Measurements from ENCODE around the gene FGFRL1.

Gene FGFRL1

GRCh38 chr4:1072830-1073446, 61.5 kb downstream of the FGFRL1 start:
- Histone ChIP-seq H4K20me1 (ENCODE audit: insufficient read depth, low read length) (no peaks in the 10 kb centered on the region), H3K9me2 (ENCODE audit: low read depth, low read length) (no peaks in the 10 kb centered on the region), H3K4me2 (ENCODE audit: low read length) (no peak overlapping the region), H3K4me3 (ENCODE audit: low read depth, low read length, poor library complexity, severe bottlenecking) (no peak overlapping the region), H3K79me2 (ENCODE audit: insufficient read depth, low read length) (no peaks in the 10 kb centered on the region), H2AFZ (ENCODE audit: low read length) (no peak overlapping the region), H3K4me1 (ENCODE audit: insufficient read depth, low read length, severe bottlenecking) (no peaks in the 10 kb centered on the region), H3K36me3 (ENCODE audit: insufficient read depth, low read length) (no peaks in the 10 kb centered on the region), H3K27ac (ENCODE audit: low read depth, low read length, poor library complexity, severe bottlenecking) (no peak overlapping the region), H3K9ac (ENCODE audit: low read length) (no peak overlapping the region), H3F3A (ENCODE audit: insufficient read depth, low read length) (no peaks in the 10 kb centered on the region), H3K9me3 (ENCODE audit: low read length) (no peaks in the 10 kb centered on the region), H3K27me3 (ENCODE audit: insufficient read depth, low read length) (no peaks in the 10 kb centered on the region)
- TF ChIP-seq CTCF (IDR thresholded peaks at IDR 0.05; ENCODE audit: low read length), result peak; percentile 51
- TF ChIP-seq EZH2 (IDR thresholded peaks at IDR 0.05; ENCODE audit: borderline replicate concordance, low read length), result no peak

- Histone ChIP-seq H3F3A (ENCODE audit: insufficient read depth, low read length) (no peaks in the 10 kb centered on the region), H3K27ac (ENCODE audit: low read depth, low read length, poor library complexity, severe bottlenecking) (no peak overlapping the region), H3K9me2 (ENCODE audit: low read depth, low read length) (no peaks in the 10 kb centered on the region), H3K36me3 (ENCODE audit: insufficient read depth, low read length) (no peaks in the 10 kb centered on the region), H3K27me3 (ENCODE audit: insufficient read depth, low read length) (no peaks in the 10 kb centered on the region), H3K4me2 (ENCODE audit: low read length) (no peak overlapping the region), H4K20me1 (ENCODE audit: insufficient read depth, low read length) (no peaks in the 10 kb centered on the region), H3K4me3 (ENCODE audit: low read depth, low read length, poor library complexity, severe bottlenecking) (no peak overlapping the region), H3K4me1 (ENCODE audit: insufficient read depth, low read length, severe bottlenecking) (no peaks in the 10 kb centered on the region), H3K9ac (ENCODE audit: low read length) (no peak overlapping the region), H2AFZ (ENCODE audit: low read length) (no peak overlapping the region), H3K79me2 (ENCODE audit: insufficient read depth, low read length) (no peaks in the 10 kb centered on the region), H3K9me3 (ENCODE audit: low read length) (no peaks in the 10 kb centered on the region)
- no peak for TF ChIP-seq CTCF (IDR thresholded peaks at IDR 0.05; ENCODE audit: low read length)
Observed at GRCh38 chr4:1074077-1074476, 62.7 kb downstream of the FGFRL1 start.

GRCh38 chr4:1075225-1075624, 63.8 kb downstream of the FGFRL1 start:
- TF ChIP-seq CTCF (IDR thresholded peaks at IDR 0.05; ENCODE audit: low read length) (no peak), EZH2 (IDR thresholded peaks at IDR 0.05; ENCODE audit: borderline replicate concordance, low read length) (no peak)
- Histone ChIP-seq H3K36me3 (ENCODE audit: insufficient read depth, low read length) (no peaks in the 10 kb centered on the region), H3K27ac (ENCODE audit: low read depth, low read length, poor library complexity, severe bottlenecking) (no peak overlapping the region), H3K79me2 (ENCODE audit: insufficient read depth, low read length) (no peaks in the 10 kb centered on the region), H3K9ac (ENCODE audit: low read length) (no peak overlapping the region), H3K4me3 (ENCODE audit: low read depth, low read length, poor library complexity, severe bottlenecking) (no peak overlapping the region), H3F3A (ENCODE audit: insufficient read depth, low read length) (no peaks in the 10 kb centered on the region), H4K20me1 (ENCODE audit: insufficient read depth, low read length) (no peaks in the 10 kb centered on the region), H2AFZ (ENCODE audit: low read length) (no peak overlapping the region), H3K4me2 (ENCODE audit: low read length) (no peak overlapping the region), H3K9me3 (ENCODE audit: low read length) (no peaks in the 10 kb centered on the region), H3K4me1 (ENCODE audit: insufficient read depth, low read length, severe bottlenecking) (no peaks in the 10 kb centered on the region), H3K27me3 (ENCODE audit: insufficient read depth, low read length) (no peaks in the 10 kb centered on the region), H3K9me2 (ENCODE audit: low read depth, low read length) (no peaks in the 10 kb centered on the region)

Measured in OCI-LY1 (cell line).